ENCODE data around the gene BAMBI. TPM values are rescaled to one million over a fixed set of nuclear protein-coding genes. Genes with fewer than 3 reads are reported as not detected.

Gene BAMBI
- polyA plus RNA-seq, 1 donor (not counting 4 experiments of a cell fraction or from before 2014, with no cell fraction given) = 2.9 TPM

- no peak for FAIRE-seq
- H3K27ac ChIP-seq (ENCODE audit: control insufficient read depth, insufficient read depth, low read length) = no peak overlapping the region
- no peaks in the 10 kb centered on the region for H3K9me3 ChIP-seq (ENCODE audit: control insufficient read depth, low read depth, low read length)
- no peak overlapping the region for H3K9ac ChIP-seq (ENCODE audit: control insufficient read depth, extremely low read depth, insufficient read depth, low read length)
- H3K27me3 ChIP-seq (ENCODE audit: control insufficient read depth, extremely low read depth, insufficient read depth, low read length) = peaks cover 36% of the 10 kb centered on the region
- dilution Hi-C loops (cut with MboI; ENCODE audit: extremely low pct_ligation_motif_present, low sequenced_read_pairs) = no loop called here
- peaks cover 5% of the 10 kb centered on the region for H3K4me1 ChIP-seq (ENCODE audit: control insufficient read depth, extremely low read depth, insufficient read depth, low read length)
- H3K4me2 ChIP-seq (ENCODE audit: control insufficient read depth, extremely low read depth, insufficient read depth, low read depth, low read length) = peak overlapping the region; percentile 69
- H2AFZ ChIP-seq (ENCODE audit: control insufficient read depth, low read length) = peak overlapping the region; percentile 36
- H3K9me1 ChIP-seq (ENCODE audit: control insufficient read depth, extremely low read depth, insufficient read depth, low read length) = no peaks in the 10 kb centered on the region
- DNase-seq (ENCODE audit: low read depth, low spot score) = no peak
- no peaks in the 10 kb centered on the region for H3K79me2 ChIP-seq (ENCODE audit: control insufficient read depth, insufficient read depth, low read length)
- H3K36me3 ChIP-seq (ENCODE audit: control insufficient read depth in 2 of 2, extremely low read depth in 1 of 2, insufficient read depth in 2 of 2, low read length in 2 of 2) = no peaks in the 10 kb centered on the region
- TF ChIP-seq CTCF (optimal IDR thresholded peaks at IDR 0.05 in 1 of 3, IDR thresholded peaks at IDR 0.05 in 1 of 3, conservative IDR thresholded peaks at IDR 0.05 in 1 of 3; ENCODE audit: extremely low read depth in 1 of 3, insufficient read depth in 2 of 3, low read length in 3 of 3) = no peak
- TF ChIP-seq EZH2 (IDR thresholded peaks at IDR 0.05; ENCODE audit: low read length) = peak; percentile 22
- H3K4me3 ChIP-seq (ENCODE audit: control insufficient read depth in 2 of 3, extremely low read depth in 1 of 3, insufficient read depth in 2 of 3, low read depth in 1 of 3, low read length in 3 of 3) = peak overlapping the region; percentile 28 to 62 (median 33)
- H4K20me1 ChIP-seq (ENCODE audit: control insufficient read depth, extremely low read depth, insufficient read depth, low read length) = no peaks in the 10 kb centered on the region
Measured at GRCh38 chr10:28669227-28670173, 7.8 kb upstream of the BAMBI start.

- Histone ChIP-seq H3K79me2 (ENCODE audit: control insufficient read depth, insufficient read depth, low read length) (no peaks in the 10 kb centered on the region), H3K9ac (ENCODE audit: control insufficient read depth, extremely low read depth, insufficient read depth, low read length) (no peak overlapping the region), H3K9me3 (ENCODE audit: control insufficient read depth, low read depth, low read length) (no peaks in the 10 kb centered on the region), H3K36me3 (ENCODE audit: control insufficient read depth in 2 of 2, extremely low read depth in 1 of 2, insufficient read depth in 2 of 2, low read length in 2 of 2) (no peaks in the 10 kb centered on the region), H3K4me3 (ENCODE audit: control insufficient read depth in 2 of 3, extremely low read depth in 1 of 3, insufficient read depth in 2 of 3, low read depth in 1 of 3, low read length in 3 of 3) (no peak overlapping the region), H3K4me1 (ENCODE audit: control insufficient read depth, extremely low read depth, insufficient read depth, low read length) (peaks cover 15% of the 10 kb centered on the region), H3K9me1 (ENCODE audit: control insufficient read depth, extremely low read depth, insufficient read depth, low read length) (no peaks in the 10 kb centered on the region), H3K4me2 (ENCODE audit: control insufficient read depth, extremely low read depth, insufficient read depth, low read depth, low read length) (no peak overlapping the region), H2AFZ (ENCODE audit: control insufficient read depth, low read length) (no peak overlapping the region), H3K27me3 (ENCODE audit: control insufficient read depth, extremely low read depth, insufficient read depth, low read length) (peaks cover 37% of the 10 kb centered on the region), H4K20me1 (ENCODE audit: control insufficient read depth, extremely low read depth, insufficient read depth, low read length) (no peaks in the 10 kb centered on the region), H3K27ac (ENCODE audit: control insufficient read depth, insufficient read depth, low read length) (no peak overlapping the region)
- FAIRE-seq (no peak), DNase-seq (ENCODE audit: low read depth, low spot score) (no peak)
- no peak for TF ChIP-seq CTCF (optimal IDR thresholded peaks at IDR 0.05 in 1 of 3, IDR thresholded peaks at IDR 0.05 in 1 of 3, conservative IDR thresholded peaks at IDR 0.05 in 1 of 3; ENCODE audit: extremely low read depth in 1 of 3, insufficient read depth in 2 of 3, low read length in 3 of 3)
- TF ChIP-seq EZH2 (IDR thresholded peaks at IDR 0.05; ENCODE audit: low read length) = no peak
- dilution Hi-C loops (cut with MboI; ENCODE audit: extremely low pct_ligation_motif_present, low sequenced_read_pairs) = no loop called here
Measured at GRCh38 chr10:28674782-28675181, 2.5 kb upstream of the BAMBI start.

Data from keratinocyte (primary cell).